Hepatocyte (in vitro differentiated cells): ENCODE measurements around the gene FRMPD4. TPM values are rescaled to one million over a fixed set of nuclear protein-coding genes. Genes with fewer than 3 reads are reported as not detected.

Source experiments
- DNase-seq: peaks from one replicate; pipeline ENCODE4 v3.0.0-alpha.2; 2016; ENCODE audit warnings: low spot score
- H2AFZ ChIP-seq: fragments of 200-600 bp; sonication (generic); 2 replicates; pipeline ENCODE4 v1.6.0; 2016; ENCODE audit warnings: antibody characterized with exemption, mild to moderate bottlenecking
- H3K27ac ChIP-seq: fragments of 200-600 bp; sonication (generic); 2 replicates; pipeline ENCODE4 v1.5.1; 2016; ENCODE audit warnings: mild to moderate bottlenecking
- H3K27me3 ChIP-seq: fragments of 200-600 bp; sonication (generic); 2 replicates; pipeline ENCODE4 v1.6.1; 2016
- H3K36me3 ChIP-seq: fragments of 200-600 bp; sonication (generic); replicated peaks from 2 replicates; pipeline ENCODE4 v1.5.1; 2016; ENCODE audit warnings: low read depth; ENCODE audit not compliant: insufficient read depth
- H3K4me1 ChIP-seq: fragments of 200-600 bp; sonication (generic); 2 replicates; pipeline ENCODE4 v1.5.1; 2016; ENCODE audit warnings: mild to moderate bottlenecking, moderate library complexity; ENCODE audit not compliant: insufficient read depth
- H3K4me2 ChIP-seq: fragments of 200-600 bp; sonication (generic); 2 replicates; pipeline ENCODE4 v1.6.0; 2016
- H3K4me3 ChIP-seq: fragments of 200-600 bp; sonication (generic); 2 replicates; pipeline ENCODE4 v1.5.1; 2016; ENCODE audit warnings: mild to moderate bottlenecking
- H3K79me2 ChIP-seq: fragments of 200-600 bp; sonication (generic); 2 replicates; pipeline ENCODE4 v1.6.0; 2017; ENCODE audit warnings: mild to moderate bottlenecking
- H3K9me2 ChIP-seq: fragments of 200-600 bp; sonication (generic); replicated peaks from 2 replicates; pipeline ENCODE4 v1.6.0; 2017; ENCODE audit warnings: mild to moderate bottlenecking; ENCODE audit not compliant: insufficient read depth
- H3K9me3 ChIP-seq: fragments of 200-600 bp; sonication (generic); 2 replicates; pipeline ENCODE4 v1.5.1; 2016; ENCODE audit warnings: low read depth, mild to moderate bottlenecking
- H4K20me1 ChIP-seq: fragments of 200-600 bp; sonication (generic); 2 replicates; pipeline ENCODE4 v1.6.0; 2016; ENCODE audit warnings: mild to moderate bottlenecking; ENCODE audit not compliant: insufficient read depth, poor library complexity, severe bottlenecking
- EZH2 ChIP-seq: fragments of 200-600 bp; sonication (generic); IDR thresholded peaks from 2 replicates; pipeline ENCODE4 v1.6.1; 2016; ENCODE audit warnings: antibody characterized with exemption, mild to moderate bottlenecking, borderline replicate concordance
- EZH2phosphoT487 ChIP-seq: fragments of 200-600 bp; sonication (generic); IDR thresholded peaks from one replicate; pipeline ENCODE4 v1.6.1; 2018; ENCODE audit warnings: antibody characterized with exemption, mild to moderate bottlenecking, low read depth, moderate library complexity; ENCODE audit not compliant: unreplicated experiment, severe bottlenecking
- WGBS: methylation state at CpG from one replicate; pipeline ENCODE4 v1.1.6; 2016; ENCODE audit warnings: low lambda C conversion rate; ENCODE audit errors: missing lambda C conversion rate; 5-methylcytosine and 5-hydroxymethylcytosine counted together
- polyA plus RNA-seq: library from polyadenylated mRNA; unstranded; fragments of >200 nt; fragmentation: Nextera tagmentation; extraction: Ambion mirVana; gene quantifications from 2 replicates; pipeline ENCODE4 v1.2.1, GENCODE V29; 2016
- total RNA-seq: library from RNA; depleted of rRNA; stranded (reverse); fragments of >200 nt; gene quantifications from 2 replicates; pipeline ENCODE4 v1.2.3, GENCODE V29; 2014
- TF ChIP-seq, protein P1 (sequence below): fragments of 200-600 bp; sonication (generic); IDR thresholded peaks from 2 replicates; pipeline ENCODE4 v1.5.1; 2016; ENCODE audit warnings: antibody characterized with exemption, mild to moderate bottlenecking; ENCODE audit not compliant: poor library complexity

Gene FRMPD4
- total and polyA plus RNA-seq, 2 experiments from 2014 or later: 0.23 TPM; not detected in 1

DNA sequence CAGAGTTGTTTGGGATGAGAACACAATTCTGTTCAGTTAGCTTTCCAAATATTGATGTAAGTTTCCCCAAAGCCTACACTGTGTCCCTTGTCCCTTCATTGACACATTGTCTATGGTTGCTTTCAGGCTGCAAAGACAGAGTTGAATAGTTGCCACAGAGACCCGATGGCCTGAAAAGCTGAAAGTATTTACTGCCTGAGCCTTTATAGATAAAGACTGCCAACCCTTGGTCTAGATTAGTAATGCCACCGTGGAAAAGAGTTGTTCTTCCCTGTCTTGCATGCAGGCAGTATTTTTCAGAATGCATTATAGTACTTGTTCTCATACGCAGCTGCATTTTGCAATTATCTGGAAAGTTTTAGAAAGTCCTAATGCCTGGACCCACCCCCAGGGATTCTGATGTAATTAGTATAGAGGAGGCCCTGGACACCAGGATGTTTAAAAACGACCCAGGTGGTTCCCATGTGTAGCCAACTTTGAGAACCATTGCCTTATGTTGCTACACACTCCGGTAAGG is 180.8 kb downstream of the FRMPD4 start:
- Histone ChIP-seq H3K9me3 (no peaks in the 10 kb centered on the region), H2AFZ (no peak overlapping the region), H3K9me2 (no peaks in the 10 kb centered on the region), H3K4me2 (no peak overlapping the region), H3K27ac (no peak overlapping the region), H3K4me3 (no peak overlapping the region), H3K79me2 (no peaks in the 10 kb centered on the region), H3K36me3 (no peaks in the 10 kb centered on the region), H3K4me1 (no peaks in the 10 kb centered on the region), H4K20me1 (no peaks in the 10 kb centered on the region), H3K27me3 (no peaks in the 10 kb centered on the region)
- no peak for DNase-seq
- TF ChIP-seq EZH2phosphoT487: no peak
- TF ChIP-seq, protein P1, sequence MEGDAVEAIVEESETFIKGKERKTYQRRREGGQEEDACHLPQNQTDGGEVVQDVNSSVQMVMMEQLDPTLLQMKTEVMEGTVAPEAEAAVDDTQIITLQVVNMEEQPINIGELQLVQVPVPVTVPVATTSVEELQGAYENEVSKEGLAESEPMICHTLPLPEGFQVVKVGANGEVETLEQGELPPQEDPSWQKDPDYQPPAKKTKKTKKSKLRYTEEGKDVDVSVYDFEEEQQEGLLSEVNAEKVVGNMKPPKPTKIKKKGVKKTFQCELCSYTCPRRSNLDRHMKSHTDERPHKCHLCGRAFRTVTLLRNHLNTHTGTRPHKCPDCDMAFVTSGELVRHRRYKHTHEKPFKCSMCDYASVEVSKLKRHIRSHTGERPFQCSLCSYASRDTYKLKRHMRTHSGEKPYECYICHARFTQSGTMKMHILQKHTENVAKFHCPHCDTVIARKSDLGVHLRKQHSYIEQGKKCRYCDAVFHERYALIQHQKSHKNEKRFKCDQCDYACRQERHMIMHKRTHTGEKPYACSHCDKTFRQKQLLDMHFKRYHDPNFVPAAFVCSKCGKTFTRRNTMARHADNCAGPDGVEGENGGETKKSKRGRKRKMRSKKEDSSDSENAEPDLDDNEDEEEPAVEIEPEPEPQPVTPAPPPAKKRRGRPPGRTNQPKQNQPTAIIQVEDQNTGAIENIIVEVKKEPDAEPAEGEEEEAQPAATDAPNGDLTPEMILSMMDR: no peak
- WGBS: 60% methylated on average over 5 of the region's 5 CpGs

DNA sequence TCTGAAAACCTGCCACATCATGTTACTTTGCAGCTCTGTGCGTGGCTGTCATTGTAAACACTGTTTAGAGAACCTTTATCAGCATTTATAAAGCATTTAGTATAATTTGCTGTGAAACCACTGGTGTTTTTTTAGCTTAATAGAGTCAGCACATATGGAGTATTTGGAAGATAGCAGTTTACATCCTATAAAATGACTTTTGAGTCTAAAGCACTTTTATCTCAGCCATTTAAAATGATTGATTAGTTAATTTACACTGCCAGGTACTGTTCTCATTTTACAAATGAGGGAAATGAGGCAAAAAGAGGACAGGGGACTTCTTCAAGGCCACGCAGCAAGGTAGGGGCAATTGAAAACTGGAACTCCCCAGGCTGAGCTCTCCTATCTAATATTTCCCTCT is 181.7 kb downstream of the FRMPD4 start:
- Histone ChIP-seq H3K4me2 (no peak overlapping the region), H3K4me3 (no peak overlapping the region), H3K9me3 (no peaks in the 10 kb centered on the region), H3K27me3 (no peaks in the 10 kb centered on the region), H3K36me3 (no peaks in the 10 kb centered on the region), H3K4me1 (no peaks in the 10 kb centered on the region), H3K79me2 (no peaks in the 10 kb centered on the region), H2AFZ (no peak overlapping the region), H4K20me1 (no peaks in the 10 kb centered on the region), H3K27ac (no peak overlapping the region), H3K9me2 (no peaks in the 10 kb centered on the region)
- TF ChIP-seq EZH2: no peak
- TF ChIP-seq, protein P1: no peak
- TF ChIP-seq EZH2phosphoT487: no peak
- DNase-seq: no peak
- WGBS: 52% methylated on average over 2 of the region's 2 CpGs

DNA sequence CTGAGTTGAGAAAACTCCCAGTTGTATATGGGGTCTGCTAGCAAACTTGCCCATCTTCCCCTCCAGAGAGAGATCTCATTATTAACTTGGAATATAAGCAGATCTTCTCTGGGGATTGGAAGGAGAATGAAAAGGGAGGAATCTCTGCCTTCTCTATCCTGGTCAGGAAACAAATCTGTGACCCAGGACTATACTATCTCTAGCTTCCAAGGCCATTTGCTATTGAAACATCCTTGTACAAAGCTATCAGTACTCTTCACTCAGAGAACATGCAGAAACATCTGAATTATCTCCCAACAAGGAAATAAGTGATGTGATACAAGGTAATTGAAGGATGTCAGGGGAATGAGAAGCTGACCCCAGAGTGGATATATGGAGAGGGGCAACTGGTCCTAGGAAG is 183.8 kb downstream of the FRMPD4 start:
- H3K4me1 ChIP-seq: no peaks in the 10 kb centered on the region
- no peak overlapping the region for H2AFZ ChIP-seq
- no peaks in the 10 kb centered on the region for H3K79me2 ChIP-seq
- no peaks in the 10 kb centered on the region for H3K9me2 ChIP-seq
- H3K36me3 ChIP-seq: no peaks in the 10 kb centered on the region
- no peaks in the 10 kb centered on the region for H3K9me3 ChIP-seq
- no peak overlapping the region for H3K4me3 ChIP-seq
- TF ChIP-seq EZH2 (no peak), EZH2phosphoT487 (no peak)
- TF ChIP-seq, protein P1: no peak
- no peak overlapping the region for H3K4me2 ChIP-seq
- no peaks in the 10 kb centered on the region for H3K27me3 ChIP-seq
- H4K20me1 ChIP-seq: no peaks in the 10 kb centered on the region
- H3K27ac ChIP-seq: no peak overlapping the region
- DNase-seq: no peak

DNA sequence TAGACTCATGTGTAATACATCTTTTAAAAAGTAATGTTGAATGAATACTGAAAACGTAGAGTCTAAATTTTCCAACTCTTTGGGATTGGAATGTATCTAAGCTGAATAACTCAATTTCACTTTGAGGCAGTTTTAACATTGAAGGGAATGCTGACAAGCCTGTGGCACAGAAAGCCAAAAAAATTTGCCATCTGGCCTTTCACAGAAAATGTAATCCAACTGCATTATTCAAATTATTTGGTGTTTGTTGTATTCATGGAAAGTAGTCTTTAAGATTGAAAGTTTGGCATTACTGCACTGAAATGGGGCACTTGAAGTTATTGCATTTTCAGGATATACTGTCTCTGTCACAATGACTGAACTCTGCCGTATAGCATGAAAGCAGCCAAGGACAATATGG is 186.9 kb downstream of the FRMPD4 start:
- Histone ChIP-seq H3K27me3 (no peaks in the 10 kb centered on the region), H3K9me3 (no peaks in the 10 kb centered on the region), H2AFZ (no peak overlapping the region), H3K4me1 (no peaks in the 10 kb centered on the region), H3K27ac (no peak overlapping the region), H3K36me3 (no peaks in the 10 kb centered on the region), H3K79me2 (no peaks in the 10 kb centered on the region), H3K4me3 (no peak overlapping the region), H3K9me2 (no peaks in the 10 kb centered on the region), H4K20me1 (no peaks in the 10 kb centered on the region), H3K4me2 (no peak overlapping the region)
- no peak for DNase-seq
- 74% methylated on average over 2 of the region's 2 CpGs for WGBS
- TF ChIP-seq EZH2 (no peak), EZH2phosphoT487 (no peak)
- TF ChIP-seq, protein P1: no peak
